ENCODE measurements around the gene SIAE.

The SIAE gene, protein sequence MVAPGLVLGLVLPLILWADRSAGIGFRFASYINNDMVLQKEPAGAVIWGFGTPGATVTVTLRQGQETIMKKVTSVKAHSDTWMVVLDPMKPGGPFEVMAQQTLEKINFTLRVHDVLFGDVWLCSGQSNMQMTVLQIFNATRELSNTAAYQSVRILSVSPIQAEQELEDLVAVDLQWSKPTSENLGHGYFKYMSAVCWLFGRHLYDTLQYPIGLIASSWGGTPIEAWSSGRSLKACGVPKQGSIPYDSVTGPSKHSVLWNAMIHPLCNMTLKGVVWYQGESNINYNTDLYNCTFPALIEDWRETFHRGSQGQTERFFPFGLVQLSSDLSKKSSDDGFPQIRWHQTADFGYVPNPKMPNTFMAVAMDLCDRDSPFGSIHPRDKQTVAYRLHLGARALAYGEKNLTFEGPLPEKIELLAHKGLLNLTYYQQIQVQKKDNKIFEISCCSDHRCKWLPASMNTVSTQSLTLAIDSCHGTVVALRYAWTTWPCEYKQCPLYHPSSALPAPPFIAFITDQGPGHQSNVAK

GRCh38 chr11:124673333-124674167, at the start of gene SIAE, which contains the start of gene SPA17:
Gene SIAE, minus strand, starts transcription at chr11:124673739. Its CDS starts 31 bp downstream, at chr11:124673708.
Gene SPA17, plus strand, starts transcription at chr11:124673904. Its CDS starts 1,361 bp downstream, at chr11:124675265.
- peak; percentile 77 for DNase-seq (ENCODE audit: low read depth)

DNA sequence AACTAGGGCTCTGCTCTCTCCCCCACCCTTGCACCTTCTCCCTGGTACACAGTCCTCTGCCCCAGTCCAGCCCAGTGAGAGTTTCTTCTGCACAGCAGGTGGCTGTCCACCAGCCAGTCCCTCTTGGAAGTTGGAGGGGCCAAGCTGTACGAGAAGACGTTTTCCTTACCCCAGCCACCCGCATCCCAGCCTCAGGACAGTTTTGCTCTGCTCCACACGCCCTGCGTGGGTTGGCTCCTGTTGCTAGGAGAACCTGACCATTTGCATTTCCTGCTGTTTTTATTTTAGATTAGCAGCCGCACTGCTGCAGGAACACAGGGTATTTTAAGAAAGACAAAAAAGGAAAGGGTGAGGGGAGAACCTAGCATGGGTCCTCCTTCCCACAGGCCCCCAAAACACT, 48.6 kb upstream of the SIAE start:
- DNase-seq (ENCODE audit: low read depth), result no peak

- DNase-seq (ENCODE audit: low read depth), result no peak
Observed at GRCh38 chr11:124719534-124719933, 46.0 kb upstream of the SIAE start.

DNA sequence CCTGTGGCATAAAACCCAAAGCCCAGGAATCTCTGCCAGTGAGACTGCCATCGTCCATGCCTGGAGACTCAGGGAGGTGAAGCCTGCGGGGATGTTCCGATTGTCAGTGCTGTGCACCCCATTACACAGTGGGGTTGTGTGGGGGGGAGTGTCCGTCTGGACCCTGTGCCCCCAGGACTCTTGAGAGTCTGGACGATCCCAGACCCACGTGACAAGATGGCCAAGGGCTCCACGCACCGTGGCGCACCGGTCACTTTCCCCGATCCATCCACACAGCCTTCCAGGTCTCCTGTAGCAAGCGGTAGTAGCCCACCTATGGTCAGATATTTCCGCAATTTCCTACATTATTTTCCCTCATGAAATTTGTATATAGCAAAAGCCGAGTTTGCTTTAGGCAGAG, 45.3 kb upstream of the SIAE start:
- DNase-seq (ENCODE audit: low read depth), result no peak

- peak; percentile 18 for DNase-seq (ENCODE audit: low read depth)
Observed at GRCh38 chr11:124717786-124718651, 44.5 kb upstream of the SIAE start.

DNA sequence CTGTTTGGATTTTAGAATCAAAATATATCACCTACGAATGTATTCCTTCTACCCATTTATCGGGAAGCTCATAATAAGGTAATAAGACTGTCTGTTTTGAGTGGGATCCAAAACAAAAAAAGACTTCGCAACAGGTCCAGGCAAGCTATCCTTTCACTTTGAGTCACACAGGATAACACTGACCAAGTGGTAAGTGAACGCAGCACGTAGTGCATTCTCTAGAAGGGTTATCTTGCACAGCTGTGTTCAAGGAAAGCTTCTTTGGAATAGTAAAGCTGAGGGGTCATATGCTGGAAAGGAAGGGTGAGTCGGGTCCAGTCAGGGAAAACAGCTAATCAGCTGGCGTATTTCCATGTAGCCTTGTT, 43.9 kb upstream of the SIAE start:
- no peak for DNase-seq (ENCODE audit: low read depth)

- DNase-seq (ENCODE audit: low read depth), result peak; percentile 14
Observed at GRCh38 chr11:124716591-124716990, 43.1 kb upstream of the SIAE start.

- no peak for DNase-seq (ENCODE audit: low read depth)
Observed at GRCh38 chr11:124712392-124712791, 38.9 kb upstream of the SIAE start.

GRCh38 chr11:124707829-124708228, 34.3 kb upstream of the SIAE start:
- DNase-seq (ENCODE audit: low read depth), result no peak

- DNase-seq (ENCODE audit: low read depth), result no peak
Observed at GRCh38 chr11:124700028-124700427, 26.5 kb upstream of the SIAE start.

DNA sequence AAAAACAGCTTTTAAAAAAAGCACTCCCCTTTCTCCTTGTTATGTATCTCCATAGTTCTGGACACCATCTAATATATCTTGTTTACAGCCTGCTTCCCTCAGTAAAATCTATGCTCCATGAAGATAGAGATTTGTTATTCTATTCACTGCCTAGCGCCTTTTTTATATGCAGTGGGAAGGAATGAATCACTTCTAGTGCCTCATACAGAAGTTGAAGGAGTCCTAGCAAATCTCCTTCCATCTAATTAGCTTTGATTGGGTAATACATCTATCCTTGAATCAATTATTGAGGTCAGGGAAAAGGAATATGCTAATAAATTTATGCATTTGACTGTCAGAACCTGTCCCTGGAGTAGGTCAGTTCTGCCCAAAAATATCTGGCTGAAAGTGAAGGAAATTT, 26.0 kb upstream of the SIAE start:
- DNase-seq (ENCODE audit: low read depth), result no peak

DNA sequence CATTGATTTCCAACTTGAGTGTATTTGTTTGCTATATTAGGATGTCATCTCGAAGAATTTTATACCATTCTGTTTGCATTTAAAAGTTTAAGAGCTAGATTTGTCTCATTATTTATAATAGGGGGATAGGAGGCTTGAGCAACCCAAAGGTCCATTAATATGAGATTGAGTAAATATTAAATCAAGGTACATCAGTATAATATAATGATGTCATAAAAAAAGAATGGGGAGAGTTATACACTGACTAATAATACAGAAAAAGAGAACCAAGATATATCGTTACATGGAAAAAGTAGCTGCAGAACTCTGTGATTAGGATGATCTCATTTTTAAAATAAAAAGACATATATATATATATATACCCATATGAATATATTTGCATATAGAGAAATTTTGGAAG, 19.6 kb upstream of the SIAE start:
- no peak for DNase-seq (ENCODE audit: low read depth)

DNA sequence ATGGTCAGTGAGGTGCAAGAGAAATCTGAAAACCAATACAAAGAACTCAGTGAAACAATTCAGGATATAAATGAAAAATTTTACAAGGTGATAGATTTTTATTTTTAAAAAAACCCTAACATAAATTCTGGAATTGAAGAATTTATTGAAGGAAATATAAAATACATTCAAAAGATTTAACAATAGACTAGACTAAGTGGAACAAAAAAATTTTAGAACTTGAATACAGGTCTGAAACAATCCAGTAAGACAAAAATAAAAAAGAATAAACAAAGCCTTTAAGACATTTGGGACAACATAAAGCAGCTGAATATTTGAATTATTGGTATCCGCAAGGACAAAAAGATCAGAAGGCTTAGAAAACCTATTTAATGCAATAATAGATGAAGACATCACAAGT, 8.9 kb upstream of the SIAE start:
- DNase-seq (ENCODE audit: low read depth), result no peak

GRCh38 chr11:124681421-124681820, 7.9 kb upstream of the SIAE start:
- DNase-seq (ENCODE audit: low read depth), result no peak

DNA sequence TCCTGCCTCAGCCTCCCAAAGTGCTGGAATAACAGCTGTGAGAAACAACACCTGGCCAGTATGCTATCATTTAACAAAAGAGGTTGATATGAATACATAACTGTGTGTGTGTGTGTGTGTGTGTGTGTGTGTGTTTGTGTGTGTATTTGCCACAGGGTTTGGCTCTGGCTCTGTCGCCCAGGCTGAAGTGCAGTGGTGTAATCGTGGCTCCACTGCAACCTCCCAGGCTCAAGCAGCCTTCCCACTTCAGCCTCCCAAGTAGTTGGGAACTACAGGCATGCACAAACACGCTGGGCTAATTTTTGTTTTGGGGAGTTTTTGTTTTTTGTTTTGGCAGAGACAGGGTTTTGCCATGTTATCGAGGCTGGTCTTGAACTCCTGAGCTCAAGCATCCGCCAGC, 4.9 kb upstream of the SIAE start:
- no peak for DNase-seq (ENCODE audit: low read depth)

GRCh38 chr11:124676386-124676785, 2.8 kb upstream of the SIAE start:
- no peak for DNase-seq (ENCODE audit: low read depth)

GRCh38 chr11:124674571-124674970, 1.0 kb upstream of the SIAE start:
- no peak for DNase-seq (ENCODE audit: low read depth)

- no peak for DNase-seq (ENCODE audit: low read depth)
Observed at GRCh38 chr11:124674168-124674517, 604 bp upstream of the SIAE start.

- DNase-seq (ENCODE audit: low read depth), result no peak
Observed at GRCh38 chr11:124672536-124673215, 863 bp downstream of the SIAE start.

DNA sequence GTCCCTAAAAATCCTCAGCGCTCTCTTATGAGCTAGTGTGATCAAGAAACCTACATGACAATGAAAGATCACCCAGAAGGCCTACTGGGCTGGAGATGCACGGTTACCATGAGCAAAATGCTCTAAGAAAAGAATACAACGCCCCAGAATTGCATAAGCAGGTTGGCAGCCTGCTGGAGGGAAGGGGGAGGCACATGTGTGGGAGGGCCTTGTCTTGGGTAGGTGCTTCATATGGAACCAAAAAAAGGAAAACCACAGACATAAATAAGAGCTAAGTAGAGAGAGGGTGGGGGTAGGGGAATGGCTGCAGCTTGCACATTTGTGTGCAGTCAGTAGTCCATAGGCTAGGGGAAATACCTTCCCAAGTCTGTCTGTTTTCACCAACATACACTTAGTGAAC, 2.8 kb downstream of the SIAE start:
- DNase-seq (ENCODE audit: low read depth), result no peak

DNA sequence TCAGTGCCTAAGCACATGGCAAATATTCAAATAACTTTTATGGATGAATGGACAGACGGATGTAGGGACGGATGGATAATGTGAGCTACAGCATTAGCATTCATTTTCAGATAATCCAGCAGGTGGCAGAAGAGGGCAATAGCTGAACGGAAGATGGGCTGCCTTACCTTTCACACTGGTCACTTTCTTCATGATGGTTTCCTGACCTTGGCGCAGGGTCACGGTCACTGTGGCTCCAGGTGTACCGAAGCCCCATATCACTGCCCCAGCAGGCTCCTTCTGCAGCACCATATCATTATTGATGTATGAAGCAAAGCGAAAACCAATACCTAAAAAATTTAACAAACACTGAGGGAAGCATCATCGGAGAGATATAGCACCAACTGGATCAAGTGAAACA, 4.3 kb downstream of the SIAE start:
- DNase-seq (ENCODE audit: low read depth), result peak; percentile 29

- DNase-seq (ENCODE audit: low read depth), result no peak
Observed at GRCh38 chr11:124667601-124668000, 5.9 kb downstream of the SIAE start.
